ENCODE measurements around the gene GABRG3.

The GABRG3 gene

DNA sequence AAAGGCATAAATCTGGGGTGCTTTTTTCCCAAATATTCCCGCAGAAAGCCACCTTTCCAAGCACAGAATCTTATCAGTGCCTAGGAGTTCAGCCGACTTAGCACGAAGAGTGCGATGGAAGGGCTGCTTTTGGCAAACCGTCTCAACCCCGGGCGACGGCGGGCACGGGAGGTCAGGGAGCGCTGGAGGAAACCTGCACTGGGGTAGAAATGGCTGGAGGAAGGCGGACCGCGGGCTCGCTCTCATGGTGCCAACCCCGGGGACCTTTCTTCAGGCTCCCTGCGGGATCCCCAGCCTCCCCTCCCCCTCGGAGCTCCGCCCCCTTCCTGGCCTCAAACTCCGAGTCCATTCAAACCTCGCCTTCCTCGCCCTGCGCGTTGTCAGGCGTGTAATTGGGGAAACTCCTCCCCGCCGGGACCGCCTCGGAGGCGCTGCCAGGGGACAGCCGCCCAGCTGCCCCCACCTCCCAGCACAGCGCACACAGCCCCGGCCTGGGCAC, at the start of gene GABRG3:
GABRG3 (plus strand) TSS at position 470 of the 499 bp plus-strand sequence.
- no peak for DNase-seq (ENCODE audit: low read depth in 2 of 2)

DNA sequence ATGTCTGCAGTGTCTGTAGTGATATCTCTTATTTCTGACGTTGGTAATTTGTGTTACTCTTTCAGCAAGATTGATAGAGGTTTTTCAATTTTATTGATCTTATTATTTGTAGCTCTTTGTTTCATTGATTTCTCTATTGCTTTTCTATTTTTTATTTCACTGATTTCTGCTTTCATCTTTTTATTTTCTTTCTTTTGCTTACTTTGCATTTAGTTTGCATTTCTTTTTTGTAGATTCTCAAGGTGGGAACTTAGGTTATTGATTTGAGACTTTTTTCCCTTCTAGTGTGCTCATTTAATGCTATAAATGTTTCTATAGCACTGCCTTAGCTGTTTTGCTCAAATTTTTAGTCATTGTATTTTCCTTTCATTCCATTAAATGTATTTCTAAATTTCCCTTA, 49.5 kb upstream of the GABRG3 start:
- no peak for DNase-seq (ENCODE audit: low read depth in 2 of 2)

DNA sequence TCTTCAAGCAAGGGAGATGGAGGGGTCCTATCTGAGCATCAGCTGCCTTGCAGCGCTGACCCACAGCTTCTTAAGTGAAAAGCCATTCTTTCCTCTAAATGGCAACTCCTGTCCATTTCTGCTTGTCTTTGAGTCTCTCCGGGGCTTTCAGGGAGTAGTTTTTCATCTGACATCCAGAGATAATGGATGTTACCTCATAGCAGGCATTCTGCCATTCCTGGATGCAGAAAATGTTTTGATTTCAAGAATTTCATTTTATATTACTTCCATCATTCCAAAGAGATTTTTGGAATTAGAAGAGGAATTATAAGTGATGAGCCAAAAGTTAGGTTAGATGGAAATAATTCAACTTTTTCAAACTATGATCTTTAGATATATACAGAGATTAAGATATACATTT, 44.9 kb upstream of the GABRG3 start:
- DNase-seq (ENCODE audit: low read depth in 2 of 2) = no peak

DNA sequence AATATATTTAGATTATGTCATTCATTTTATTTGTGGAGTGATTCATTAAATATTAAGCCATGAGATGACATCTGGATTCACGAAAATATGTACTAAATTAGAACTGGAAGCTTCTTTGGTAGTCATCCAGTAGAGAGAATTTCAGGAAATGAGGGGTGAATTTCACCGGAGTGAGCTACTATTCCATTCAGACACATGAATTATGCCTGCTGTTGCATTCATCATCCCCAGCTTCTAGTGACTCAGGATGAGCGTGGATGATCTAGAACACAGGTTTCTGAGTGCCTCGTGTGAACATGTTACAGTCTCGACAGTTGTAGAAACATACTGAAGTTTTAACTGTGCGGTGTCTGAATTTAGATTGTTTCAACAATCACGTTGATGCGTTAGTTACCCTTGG, 42.9 kb upstream of the GABRG3 start:
- no peak for DNase-seq (ENCODE audit: low read depth in 2 of 2)

DNA sequence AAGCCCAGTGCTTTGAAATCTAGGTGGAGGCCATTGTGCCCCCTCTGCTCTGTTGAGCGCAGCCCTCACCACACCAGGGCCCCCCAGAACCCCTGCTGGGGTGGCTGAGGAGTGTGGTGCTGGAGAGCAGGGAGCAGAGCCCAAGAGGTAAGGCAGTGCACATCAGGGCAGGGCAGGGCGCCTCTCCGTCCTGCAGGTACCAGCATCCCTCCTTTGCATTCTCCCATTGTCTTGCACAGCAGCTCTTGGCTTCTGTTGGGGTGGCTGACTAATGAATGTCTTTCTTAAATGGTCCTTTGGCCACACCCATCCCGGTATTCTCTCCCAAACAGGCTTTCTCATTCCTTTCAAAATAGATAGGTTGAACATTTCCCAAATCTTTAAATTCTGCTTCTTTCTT, 41.4 kb upstream of the GABRG3 start:
- DNase-seq (ENCODE audit: low read depth in 2 of 2) = no peak

DNA sequence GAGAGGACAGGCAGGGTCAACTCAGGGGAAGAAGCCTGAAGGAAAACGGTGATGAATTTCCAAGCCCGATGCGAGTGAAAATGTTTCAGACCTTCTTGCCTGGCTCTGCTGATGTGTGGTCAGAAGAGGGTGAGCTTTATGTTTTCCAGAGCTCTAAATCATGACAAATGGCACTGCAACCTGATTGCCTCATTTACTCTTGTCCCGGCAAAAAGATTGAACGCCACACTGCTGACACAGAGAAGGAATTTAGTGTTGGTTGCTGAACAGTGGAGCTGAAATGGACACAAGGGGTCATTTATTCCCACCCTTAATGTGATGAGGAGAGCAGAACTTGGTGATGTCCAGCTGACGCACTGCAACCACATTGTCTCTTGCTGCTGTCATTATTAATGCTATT, 36.1 kb upstream of the GABRG3 start:
- no peak for DNase-seq (ENCODE audit: low read depth in 2 of 2)

DNA sequence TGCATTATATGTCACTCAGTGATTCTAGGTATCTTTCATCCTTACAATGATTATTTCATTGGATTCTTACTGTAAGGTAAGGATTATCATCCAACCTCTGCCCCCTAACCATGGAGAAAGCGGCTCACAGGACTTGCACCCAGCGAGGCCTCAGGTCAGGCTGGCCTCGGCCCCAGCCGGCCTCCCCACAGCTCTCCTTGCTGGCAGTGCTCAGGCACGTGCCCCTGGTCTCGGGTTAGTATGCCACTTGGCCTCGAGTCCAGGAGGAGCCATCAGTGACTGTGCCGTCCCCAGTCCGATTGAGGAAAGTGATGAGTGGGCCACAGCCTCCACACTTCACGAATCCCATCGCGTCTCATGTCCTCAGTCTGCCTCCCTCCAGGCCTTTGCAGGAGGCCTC, 35.7 kb upstream of the GABRG3 start:
- DNase-seq (ENCODE audit: low read depth in 2 of 2) = no peak

DNA sequence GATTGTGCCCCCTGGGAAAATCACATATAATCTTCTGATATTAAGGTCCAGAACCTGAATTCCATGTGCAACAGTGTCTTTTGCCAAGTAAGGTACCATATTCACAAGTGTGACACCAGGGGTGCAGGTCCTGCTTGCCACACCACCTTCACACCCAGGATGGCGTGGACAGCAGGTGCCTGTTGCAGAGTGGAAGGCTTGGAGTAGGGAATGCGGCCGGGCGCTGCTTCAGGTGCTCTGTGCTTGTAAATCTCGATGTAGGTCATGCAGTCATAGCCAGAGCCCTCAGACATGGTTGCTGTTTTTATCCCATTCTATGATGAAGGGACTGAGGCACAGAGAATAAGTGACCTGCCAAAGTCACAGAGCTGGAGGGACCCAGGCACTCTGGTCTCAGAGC, 34.5 kb upstream of the GABRG3 start:
- DNase-seq (ENCODE audit: low read depth in 2 of 2) = no peak

DNA sequence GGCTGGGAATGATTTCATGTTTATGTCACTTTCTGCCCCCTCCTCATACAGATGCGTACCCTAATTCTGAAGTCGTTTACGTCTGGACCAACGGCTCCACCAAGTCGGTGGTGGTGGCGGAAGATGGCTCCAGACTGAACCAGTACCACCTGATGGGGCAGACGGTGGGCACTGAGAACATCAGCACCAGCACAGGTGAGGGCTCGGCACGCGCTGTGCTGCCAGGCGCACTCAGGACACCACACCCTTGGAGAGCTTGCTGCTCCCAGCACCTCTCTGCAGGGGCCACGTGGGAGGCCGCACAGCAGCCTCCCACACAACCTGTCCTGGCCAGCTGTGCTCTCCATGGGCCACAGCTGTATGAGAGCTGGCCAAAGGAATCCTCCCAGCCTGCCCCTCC, 33.8 kb upstream of the GABRG3 start:
- DNase-seq (ENCODE audit: low read depth in 2 of 2) = no peak

DNA sequence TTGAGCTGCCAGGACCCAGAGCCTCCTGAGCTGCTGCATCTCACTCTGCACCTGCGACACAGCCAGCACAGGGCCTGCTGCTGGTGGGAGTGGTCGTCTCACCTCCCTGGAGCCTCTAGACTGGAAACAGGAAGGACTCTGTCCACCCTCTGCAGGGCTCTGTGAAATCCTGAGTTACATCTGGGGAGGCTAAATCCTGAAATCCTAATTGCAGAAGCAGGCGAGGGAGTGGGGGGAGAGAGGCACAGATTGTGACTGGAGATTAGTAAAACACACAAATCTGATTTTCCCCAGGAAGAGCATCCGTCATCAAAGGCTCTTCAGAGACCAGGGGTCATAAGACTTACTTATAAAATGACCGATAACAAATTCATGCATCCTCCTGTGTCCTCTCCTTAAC, 31.6 kb upstream of the GABRG3 start:
- no peak for DNase-seq (ENCODE audit: low read depth in 2 of 2)

DNA sequence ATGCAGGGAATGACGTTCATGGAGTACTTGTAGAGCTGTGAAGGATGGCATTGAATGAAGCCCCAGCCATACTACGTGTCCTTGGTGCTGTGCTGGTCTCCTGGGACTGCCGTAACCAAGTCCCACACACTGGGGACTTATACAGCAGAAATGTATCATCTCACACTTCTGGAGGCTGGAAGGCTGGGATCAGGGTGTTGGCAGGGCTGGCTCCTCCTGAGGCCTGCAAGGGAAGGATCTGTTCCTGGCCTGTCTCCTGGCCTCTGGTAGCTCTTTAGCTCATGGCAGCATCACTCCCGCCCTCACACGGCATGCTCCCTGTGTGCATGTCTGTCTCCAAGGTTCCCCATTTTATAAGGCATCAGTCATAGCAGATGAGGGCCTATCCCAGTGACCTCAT, 29.5 kb upstream of the GABRG3 start:
- no peak for DNase-seq (ENCODE audit: low read depth in 2 of 2)

DNA sequence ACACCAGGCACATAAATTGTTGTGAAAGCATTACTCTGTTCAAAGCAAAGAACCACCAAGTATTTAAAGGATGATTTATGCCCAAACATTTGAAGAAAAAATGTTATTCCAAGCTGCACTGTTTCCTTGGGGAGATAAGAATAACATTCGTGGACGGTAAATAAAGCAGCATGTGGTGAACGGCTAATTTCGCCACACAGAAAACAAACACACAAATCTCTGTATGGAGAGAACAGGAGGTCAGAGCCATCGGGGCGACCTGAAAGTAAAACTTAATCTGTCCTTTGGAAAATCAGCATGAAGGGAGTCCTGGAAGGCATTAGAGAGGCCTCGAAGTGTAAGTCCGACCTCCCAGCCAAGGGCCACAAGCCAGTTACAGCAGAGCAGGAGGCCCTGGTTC, 27.1 kb upstream of the GABRG3 start:
- DNase-seq (ENCODE audit: low read depth in 2 of 2) = no peak

DNA sequence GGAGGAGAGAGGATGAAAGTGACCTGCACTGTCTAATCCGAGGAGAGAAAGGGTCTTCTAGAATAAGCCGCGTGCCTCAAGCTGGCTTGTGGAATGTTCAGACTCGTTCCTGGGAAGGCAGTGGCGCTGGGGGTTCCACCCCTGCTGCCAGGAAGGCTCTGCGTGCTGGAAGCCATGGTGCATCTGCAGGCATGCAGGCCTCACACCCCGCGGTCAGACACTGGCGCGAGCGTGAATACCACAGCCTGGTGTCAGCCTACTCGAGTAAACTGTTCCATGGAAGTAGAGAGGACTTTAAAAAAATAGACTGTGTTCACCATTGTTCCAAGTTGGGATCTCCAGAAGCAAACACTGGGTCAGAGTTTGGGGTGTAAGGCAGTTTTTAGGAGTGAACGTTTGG, 25.9 kb upstream of the GABRG3 start:
- no peak for DNase-seq (ENCODE audit: low read depth in 2 of 2)

DNA sequence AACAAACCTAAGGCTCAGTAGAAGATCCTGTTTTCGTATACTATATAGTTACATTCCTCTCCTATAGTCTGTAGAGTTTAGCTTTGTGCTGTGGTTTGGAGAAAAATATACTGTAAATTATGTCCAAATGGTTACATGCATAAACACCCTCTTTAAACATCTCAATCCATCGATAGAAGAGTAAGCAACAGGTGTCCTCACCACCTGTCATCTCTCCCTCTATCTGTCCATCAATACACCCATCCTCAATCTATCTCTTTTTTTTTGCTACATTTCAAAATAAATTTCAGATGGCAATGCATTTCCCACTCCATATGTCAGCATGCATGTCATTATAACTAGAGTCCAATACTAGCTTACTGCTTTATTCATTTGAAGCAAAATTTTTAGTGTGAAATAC, 21.0 kb upstream of the GABRG3 start:
- no peak for DNase-seq (ENCODE audit: low read depth in 2 of 2)

DNA sequence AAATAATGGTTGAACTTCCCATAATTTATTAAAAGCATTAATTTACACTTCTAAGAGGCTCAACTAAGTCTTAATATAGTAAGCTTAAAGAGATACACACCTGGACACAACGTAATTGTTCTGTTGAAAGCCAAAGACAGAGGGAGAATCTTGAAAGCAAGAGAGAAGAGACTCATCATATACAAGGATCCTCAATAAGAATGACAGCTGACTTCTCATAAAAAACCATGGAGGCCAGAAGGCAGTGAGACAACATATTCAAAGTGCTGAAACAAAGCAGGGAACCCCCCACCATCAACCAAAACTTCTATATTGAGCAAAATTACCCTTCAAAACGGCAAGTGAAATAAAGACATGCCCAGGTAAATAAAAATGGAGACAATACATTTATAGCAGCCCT, 16.6 kb upstream of the GABRG3 start:
- DNase-seq (ENCODE audit: low read depth in 2 of 2) = no peak

DNA sequence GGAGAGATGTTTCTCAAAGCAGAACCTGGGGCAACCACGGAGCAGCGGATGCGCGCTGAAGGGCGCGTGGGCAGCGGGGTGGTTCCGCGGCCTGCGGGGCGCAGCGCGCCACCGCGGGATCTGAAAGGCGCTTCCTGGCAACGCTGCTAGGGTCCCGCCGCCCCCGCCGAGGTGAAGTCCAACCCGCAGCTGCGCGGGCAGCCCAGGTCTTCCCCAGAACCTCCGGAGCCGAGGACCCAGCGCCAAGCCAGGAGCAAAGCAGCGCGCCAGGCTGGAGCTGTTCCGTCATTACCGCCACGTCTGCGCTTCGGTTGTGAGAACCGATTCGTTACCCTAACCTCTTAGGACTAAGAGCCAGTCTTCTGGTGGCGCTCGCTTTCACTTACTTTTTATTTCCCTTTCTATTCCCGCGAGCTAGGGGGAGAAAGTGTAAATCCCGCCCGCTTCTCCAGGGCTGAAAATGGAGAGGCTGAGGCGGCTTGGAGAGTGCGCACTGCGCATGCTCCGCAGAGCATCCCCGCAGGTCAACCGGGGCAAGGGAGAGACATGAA, 3.2 kb upstream of the GABRG3 start:
- no peak for DNase-seq (ENCODE audit: low read depth in 2 of 2)

DNA sequence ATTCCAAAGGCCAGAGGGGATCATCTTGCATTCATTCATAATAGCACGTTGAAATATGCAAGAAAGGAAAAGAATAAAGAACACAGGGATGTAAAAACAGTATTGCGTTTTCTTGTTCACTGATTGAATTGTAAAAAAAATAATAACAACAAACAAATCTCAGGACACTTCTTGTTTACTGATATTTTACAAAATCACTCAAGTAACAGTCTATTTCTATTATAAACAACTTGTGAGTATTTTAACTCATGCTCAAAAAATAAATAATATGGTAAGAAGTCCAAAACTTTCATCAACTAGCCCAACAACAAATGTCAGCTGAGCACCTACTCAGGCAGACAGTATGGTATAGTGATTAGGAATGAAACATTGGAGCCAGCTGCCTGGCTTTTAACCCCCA, 2.2 kb upstream of the GABRG3 start:
- no peak for DNase-seq (ENCODE audit: low read depth in 2 of 2)

DNA sequence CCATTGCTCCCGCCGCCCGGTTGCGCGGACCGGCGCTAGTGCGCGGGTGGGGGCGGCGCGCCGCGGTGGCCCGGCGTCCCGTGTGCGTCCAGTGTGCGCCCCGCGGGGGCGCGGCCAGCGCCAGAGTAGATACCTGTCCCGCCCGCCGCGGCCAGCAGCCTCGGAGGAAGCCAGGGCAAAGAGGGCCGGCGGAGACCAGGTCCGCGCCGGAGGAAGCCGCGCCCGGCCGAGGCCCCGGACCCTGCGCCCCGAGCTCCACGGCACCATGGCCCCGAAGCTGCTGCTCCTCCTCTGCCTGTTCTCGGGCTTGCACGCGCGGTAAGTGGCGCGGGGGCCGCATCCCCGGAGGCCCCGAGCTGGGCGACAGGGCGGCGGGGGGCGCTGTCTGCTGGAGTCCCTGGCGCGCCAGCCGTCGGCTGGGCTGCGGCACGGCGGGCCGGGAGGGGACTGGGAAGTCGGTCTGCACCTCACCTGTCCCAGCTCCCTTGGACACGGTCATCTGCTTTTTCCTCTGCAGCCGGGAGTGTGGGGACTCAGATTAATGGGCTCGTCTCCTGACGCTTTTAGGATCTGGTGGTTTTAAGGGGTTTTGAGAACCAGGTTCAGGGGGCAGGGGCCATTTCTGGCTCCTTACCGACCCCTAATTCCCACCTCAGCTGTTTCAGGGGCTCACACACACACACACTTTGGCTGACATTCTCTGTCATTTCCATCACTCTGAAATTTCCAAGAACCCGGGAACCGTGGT, 464 bp downstream of the GABRG3 start:
- no peak for DNase-seq (ENCODE audit: low read depth in 2 of 2)

DNA sequence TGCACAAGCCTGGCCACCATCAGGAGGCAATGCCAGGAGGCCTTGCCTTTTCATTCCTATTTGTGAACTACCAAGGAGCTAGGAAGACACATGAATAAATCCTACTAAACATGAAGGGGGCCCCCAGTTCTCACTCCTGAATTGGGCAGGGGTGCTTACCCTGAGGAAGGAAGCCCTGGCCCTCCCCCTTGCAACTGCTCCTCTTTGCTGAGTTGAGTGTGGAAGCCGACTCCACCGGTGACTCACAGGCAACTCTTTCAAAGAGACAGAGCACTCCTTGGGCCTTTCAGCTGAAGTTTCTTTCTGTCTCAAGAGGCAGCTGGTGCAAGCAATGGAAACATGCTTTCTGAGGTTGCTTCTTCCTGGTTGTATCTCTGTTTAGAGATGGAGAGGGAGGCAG, 1.7 kb downstream of the GABRG3 start:
- no peak for DNase-seq (ENCODE audit: low read depth in 2 of 2)

DNA sequence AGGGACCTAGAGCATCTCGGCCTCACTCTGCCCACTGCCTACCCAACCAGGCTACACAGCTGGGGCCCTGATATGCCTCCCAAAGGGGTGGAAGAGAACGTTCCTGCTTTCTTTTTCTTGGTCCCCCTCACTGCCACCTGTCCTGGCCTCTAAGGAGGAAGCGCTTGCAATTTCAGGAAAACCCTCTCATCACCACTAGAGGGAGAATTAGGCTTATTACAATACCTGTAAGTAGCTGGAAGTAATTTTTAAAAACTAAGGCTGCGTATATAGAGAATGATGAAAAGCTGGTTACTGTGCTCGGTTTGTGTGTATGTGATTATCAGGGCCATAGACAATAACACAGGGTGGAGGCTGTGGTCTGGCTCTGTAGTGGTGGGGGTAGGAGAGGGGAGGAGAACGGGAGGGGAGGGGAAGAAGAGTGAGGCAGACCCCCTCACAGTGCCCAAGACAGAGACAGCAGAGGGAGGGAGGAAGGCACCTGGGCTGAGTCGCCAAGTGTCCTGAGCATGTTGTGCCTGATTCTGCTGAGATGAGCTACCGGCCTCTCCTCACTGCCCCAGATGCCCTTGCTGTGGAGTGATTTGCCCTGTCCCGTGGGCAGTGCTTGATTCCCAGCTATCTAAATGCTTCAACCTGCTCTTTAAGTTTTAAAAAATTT, 3.3 kb downstream of the GABRG3 start:
- DNase-seq (ENCODE audit: low read depth in 2 of 2) = no peak

DNA sequence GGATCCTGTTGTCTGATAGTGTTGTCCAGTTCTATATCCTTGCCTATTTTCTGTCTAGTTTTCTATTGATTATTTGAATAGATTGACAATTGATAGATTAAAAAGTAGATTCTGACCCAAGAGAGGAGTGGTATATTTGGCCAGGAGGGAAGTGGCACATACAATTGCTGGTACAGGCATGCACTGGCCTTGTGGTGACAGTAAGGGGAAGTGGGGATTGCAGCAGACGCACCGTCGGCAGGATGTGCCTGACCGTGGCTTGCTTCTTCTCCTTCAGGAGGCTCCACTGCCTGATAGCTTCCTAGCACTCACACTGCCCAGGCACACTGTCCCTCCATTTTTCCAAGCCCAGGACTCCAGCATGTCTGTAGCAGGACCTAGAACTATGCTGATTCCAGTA, 10.5 kb downstream of the GABRG3 start:
- DNase-seq (ENCODE audit: low read depth in 2 of 2) = no peak

DNA sequence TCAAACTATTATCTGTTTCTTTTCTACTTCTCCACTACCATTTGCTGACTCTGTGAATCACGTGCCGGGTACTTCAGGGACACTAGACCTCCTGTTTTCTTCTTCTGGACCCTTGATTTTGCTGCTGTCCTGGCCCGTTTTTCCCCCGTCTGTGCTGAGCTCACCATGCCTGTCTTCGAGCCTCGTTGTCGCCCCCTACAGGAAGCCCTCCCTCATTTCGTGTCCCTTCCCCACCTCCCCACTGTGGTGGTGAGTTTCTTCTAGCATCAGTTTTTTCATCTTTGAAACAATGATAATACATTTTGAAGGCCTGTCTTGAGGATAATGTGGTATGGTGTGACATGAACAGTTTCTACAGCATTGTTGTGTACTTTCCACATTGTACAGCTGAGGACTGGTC, 12.8 kb downstream of the GABRG3 start:
- DNase-seq (ENCODE audit: low read depth in 2 of 2) = no peak

DNA sequence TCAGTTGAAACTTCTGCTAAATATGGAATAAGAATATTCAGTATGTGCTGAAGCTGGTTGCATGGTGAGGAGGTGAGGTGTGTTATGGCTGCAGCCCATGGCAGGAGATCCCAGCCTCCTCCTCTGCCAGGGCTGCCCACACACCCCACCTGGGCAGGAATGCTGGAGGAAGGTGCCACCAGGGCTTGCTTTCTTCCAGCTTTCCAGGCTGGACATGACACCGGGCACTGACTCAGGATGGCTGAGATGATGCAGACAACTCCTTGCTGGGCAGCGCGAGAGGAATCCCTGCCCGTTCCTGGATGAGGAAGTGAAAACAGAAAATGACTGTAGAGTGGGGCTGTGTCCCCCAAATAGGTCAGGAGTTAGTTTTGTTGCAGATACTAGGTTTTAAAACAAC, 14.1 kb downstream of the GABRG3 start:
- no peak for DNase-seq (ENCODE audit: low read depth in 2 of 2)
